HG03521 (cell line): ENCODE measurements around the gene RNF5.
"Not testable (repeated sequence)": the region's sequence is repeated elsewhere in the genome, so short reads cannot be mapped to it uniquely, and the experiment has no call there.

Source experiments
- ATAC-seq: cut with Tn5 transposase; IDR thresholded peaks from one replicate; pipeline ENCODE4 v1.9.1; 2021; ENCODE audit warnings: mild to moderate bottlenecking, moderate library complexity; ENCODE audit not compliant: unreplicated experiment

The RNF5 gene

GRCh38 chr6:32188381-32189068, 10.3 kb downstream of the RNF5 start:
- no peak for ATAC-seq

- no peak for ATAC-seq
Observed at GRCh38 chr6:32189069-32189741, 11.0 kb downstream of the RNF5 start.

- ATAC-seq, result no peak
Observed at GRCh38 chr6:32189742-32190053, 11.5 kb downstream of the RNF5 start.

GRCh38 chr6:32190054-32190851, 12.0 kb downstream of the RNF5 start, which contains the start of gene PBX2:
Gene PBX2 (minus strand): TSS chr6:32190202. CDS start chr6:32189915, 287 bp downstream.
- ATAC-seq, result peak; percentile 56

GRCh38 chr6:32190911-32191677, 12.9 kb downstream of the RNF5 start:
- no peak for ATAC-seq

GRCh38 chr6:32191696-32192607, 13.7 kb downstream of the RNF5 start:
- ATAC-seq, result no peak

GRCh38 chr6:32192608-32193039, 14.4 kb downstream of the RNF5 start, which contains the start of gene GPSM3:
Gene GPSM3 (minus strand): TSS chr6:32192643. CDS start chr6:32192513, 130 bp downstream.
- ATAC-seq, result no peak

GRCh38 chr6:32193096-32193495, 14.9 kb downstream of the RNF5 start:
- not testable (repeated sequence) for ATAC-seq

- ATAC-seq, result no peak
Observed at GRCh38 chr6:32194388-32194787, 16.2 kb downstream of the RNF5 start.

- ATAC-seq, result no peak
Observed at GRCh38 chr6:32194825-32195651, 16.8 kb downstream of the RNF5 start.

GRCh38 chr6:32195652-32195901, 17.4 kb downstream of the RNF5 start:
- peak; percentile 81 for ATAC-seq

GRCh38 chr6:32195902-32196681, 17.9 kb downstream of the RNF5 start:
- ATAC-seq, result peak; percentile 77

- no peak for ATAC-seq
Observed at GRCh38 chr6:32196682-32197616, 18.7 kb downstream of the RNF5 start.

GRCh38 chr6:32198345-32198696, 20.1 kb downstream of the RNF5 start:
- no peak for ATAC-seq

- ATAC-seq, result no peak
Observed at GRCh38 chr6:32198866-32199265, 20.7 kb downstream of the RNF5 start.

GRCh38 chr6:32200711-32201475, 22.7 kb downstream of the RNF5 start:
- ATAC-seq, result no peak

- no peak for ATAC-seq
Observed at GRCh38 chr6:32202186-32202585, 24.0 kb downstream of the RNF5 start.
